ENCODE results near the gene PASD1.

PASD1 gene

GRCh38 chrX:151698485-151698884 is 135.0 kb downstream of the PASD1 start:
- DNase-seq (ENCODE audit: low spot score): no peak
- TF ChIP-seq CTCF (IDR thresholded peaks at IDR 0.05; ENCODE audit: extremely low read depth, insufficient read depth, missing control alignments): no peak
- in situ Hi-C loops (cut with MboI; ENCODE audit: low pct_unique_long_range_greater_than_20kb, low sequenced_read_pairs, unreplicated experiment): loop anchor here (25.0 kb wide), 1 partner anchor 536 kb away; no protein-coding TSS in a partner anchor

- in situ Hi-C loops (cut with MboI; ENCODE audit: low pct_unique_long_range_greater_than_20kb, low sequenced_read_pairs, unreplicated experiment): loop anchor here (25.0 kb wide), 1 partner anchor 537 kb away; no protein-coding TSS in a partner anchor
- TF ChIP-seq CTCF (IDR thresholded peaks at IDR 0.05; ENCODE audit: extremely low read depth, insufficient read depth, missing control alignments): no peak
- no peak for DNase-seq (ENCODE audit: low spot score)
These were observed 136.3 kb downstream of the PASD1 start for GRCh38 chrX:151699746-151700145.

GRCh38 chrX:151700581-151700980 is 137.1 kb downstream of the PASD1 start:
- in situ Hi-C loops (cut with MboI; ENCODE audit: low pct_unique_long_range_greater_than_20kb, low sequenced_read_pairs, unreplicated experiment): no loop called here

GRCh38 chrX:151701071-151701470 is 137.6 kb downstream of the PASD1 start:
- no peak for DNase-seq (ENCODE audit: low spot score)
- no peak for TF ChIP-seq CTCF (IDR thresholded peaks at IDR 0.05; ENCODE audit: extremely low read depth, insufficient read depth, missing control alignments)
- in situ Hi-C loops (cut with MboI; ENCODE audit: low pct_unique_long_range_greater_than_20kb, low sequenced_read_pairs, unreplicated experiment): no loop called here

More at GRCh38 chrX:151700581-151700980, 137.1 kb downstream of the PASD1 start:
- no peak for DNase-seq (ENCODE audit: low spot score)
- TF ChIP-seq CTCF (IDR thresholded peaks at IDR 0.05; ENCODE audit: extremely low read depth, insufficient read depth, missing control alignments): no peak

- in situ Hi-C loops (cut with MboI; ENCODE audit: low pct_unique_long_range_greater_than_20kb, low sequenced_read_pairs, unreplicated experiment): no loop called here
- no peak for TF ChIP-seq CTCF (IDR thresholded peaks at IDR 0.05; ENCODE audit: extremely low read depth, insufficient read depth, missing control alignments)
- DNase-seq (ENCODE audit: low spot score): no peak
These were observed 138.1 kb downstream of the PASD1 start for GRCh38 chrX:151701531-151701930.

- TF ChIP-seq CTCF (IDR thresholded peaks at IDR 0.05; ENCODE audit: extremely low read depth, insufficient read depth, missing control alignments): no peak
- no peak for DNase-seq (ENCODE audit: low spot score)
- in situ Hi-C loops (cut with MboI; ENCODE audit: low pct_unique_long_range_greater_than_20kb, low sequenced_read_pairs, unreplicated experiment): no loop called here
These were observed 138.7 kb downstream of the PASD1 start for GRCh38 chrX:151702026-151702714.

Measured in GM13977 (cell line).